IMR-90 (cell line): ENCODE measurements around the gene WNT7A. TPM values are rescaled to one million over a fixed set of nuclear protein-coding genes. Genes with fewer than 3 reads are reported as not detected.

ENCODE experiments used
- ATAC-seq: fragments of 200-7000 bp; cut with Tn5 transposase; 2 replicates; pipeline ENCODE4 v1.9.1; 2020; ENCODE audit warnings: low read depth, mild to moderate bottlenecking, moderate library complexity
- BruUV-seq: library from RNA; stranded (reverse); fragments of 400-500 nt; replicated peaks from 2 replicates; lab custom pipeline; 2021; lab: Mats Ljungman, UMichigan
- CTCF ChIA-PET: fragments of 300-600 bp; formaldehyde crosslinking; extraction: SDS; loops from one replicate; lab custom pipeline; 2021; ENCODE audit warnings: antibody characterized with exemption; lab: Yijun Ruan, JAX
- POLR2A ChIA-PET: fragments of 300-600 bp; sonication (Branson Sonifier 250); formaldehyde crosslinking; loops from one replicate; lab custom pipeline; 2022; ENCODE audit warnings: antibody characterized with exemption; ENCODE audit not compliant: unreplicated experiment; lab: Charles Lee
- DNase-seq: peaks from one replicate; pipeline ENCODE4 v3.0.0; 2013
- H2AFZ ChIP-seq: replicated peaks from 2 replicates; pipeline ENCODE3; 2013; ENCODE audit warnings: low read length, mild to moderate bottlenecking; ENCODE audit not compliant: poor library complexity
- H2AK5ac ChIP-seq: 2 replicates; pipeline ENCODE4 v1.6.1; 2013; ENCODE audit warnings: low read depth, low read length, inconsistent platforms
- H2AK9ac ChIP-seq: replicated peaks from 2 replicates; pipeline ENCODE3; 2013; ENCODE audit warnings: mild to moderate bottlenecking, low read depth, low read length, moderate library complexity; ENCODE audit not compliant: poor library complexity
- H2BK120ac ChIP-seq: 2 replicates; pipeline ENCODE4 v1.6.1; 2013; ENCODE audit warnings: low read depth, low read length, inconsistent platforms
- H2BK15ac ChIP-seq: 3 replicates; pipeline ENCODE4 v1.6.1; 2013; ENCODE audit warnings: low read depth, low read length, inconsistent platforms
- H2BK20ac ChIP-seq: 2 replicates; pipeline ENCODE4 v1.6.1; 2013; ENCODE audit warnings: low read depth, mild to moderate bottlenecking, inconsistent platforms, low read length, moderate library complexity
- H2BK5ac ChIP-seq: 2 replicates; pipeline ENCODE4 v1.6.1; 2013; ENCODE audit warnings: mild to moderate bottlenecking, low read depth, low read length, inconsistent platforms; ENCODE audit not compliant: poor library complexity, severe bottlenecking
- H3K14ac ChIP-seq: replicated peaks from 2 replicates; pipeline ENCODE4 v1.6.1; 2013; ENCODE audit warnings: low read depth, low read length, inconsistent platforms
- H3K18ac ChIP-seq: 2 replicates; pipeline ENCODE4 v1.6.1; 2013; ENCODE audit warnings: low read depth, low read length, control low read depth
- H3K23ac ChIP-seq: 2 replicates; pipeline ENCODE4 v1.6.1; 2013; ENCODE audit warnings: low read depth, low read length, inconsistent platforms
- H3K27ac ChIP-seq: 2 replicates; pipeline ENCODE4 v1.5.1; 2013; ENCODE audit warnings: mild to moderate bottlenecking, control low read depth, low read length; ENCODE audit not compliant: insufficient read depth
- H3K27me3 ChIP-seq: 2 replicates; pipeline ENCODE4 v1.6.1; 2013; ENCODE audit warnings: low read length; ENCODE audit not compliant: control insufficient read depth, insufficient read depth
- H3K36me3 ChIP-seq: 2 replicates; pipeline ENCODE4 v1.6.1; 2013; ENCODE audit warnings: low read length, mixed read lengths; ENCODE audit not compliant: control insufficient read depth, insufficient read depth
- H3K4ac ChIP-seq: 2 replicates; pipeline ENCODE4 v1.6.1; 2013; ENCODE audit warnings: low read depth, low read length, inconsistent platforms
- H3K4me1 ChIP-seq: 2 replicates; pipeline ENCODE4 v1.6.1; 2013; ENCODE audit warnings: low read length, mixed read lengths; ENCODE audit not compliant: control insufficient read depth, insufficient read depth
- H3K4me2 ChIP-seq: 2 replicates; pipeline ENCODE4 v1.6.1; 2013; ENCODE audit warnings: low read depth, mild to moderate bottlenecking, control low read depth, low read length, moderate library complexity
- H3K4me3 ChIP-seq: 2 replicates; pipeline ENCODE4 v1.5.1; 2013; ENCODE audit warnings: low read depth, mild to moderate bottlenecking, control low read depth, low read length, moderate library complexity; ENCODE audit not compliant: insufficient read depth
- H3K56ac ChIP-seq: 2 replicates; pipeline ENCODE4 v1.6.1; 2013; ENCODE audit warnings: low read length, inconsistent platforms; ENCODE audit not compliant: insufficient read depth; ENCODE audit errors: extremely low read depth
- H3K79me1 ChIP-seq, 2 experiments: 2 replicates each; pipeline ENCODE4 v1.6.1; 2013; ENCODE audit warnings: low read length in 2 of 2, inconsistent platforms in 1 of 2, low read depth in 1 of 2
- H3K9ac ChIP-seq: 2 replicates; pipeline ENCODE4 v1.6.1; 2013; ENCODE audit warnings: low read depth, low read length, control low read depth
- H3K9me1 ChIP-seq: 2 replicates; pipeline ENCODE4 v1.6.1; 2013; ENCODE audit warnings: low read length, inconsistent platforms; ENCODE audit not compliant: insufficient read depth
- H3K9me3 ChIP-seq: 2 replicates; pipeline ENCODE4 v1.6.1; 2013; ENCODE audit warnings: low read length; ENCODE audit not compliant: control insufficient read depth, insufficient read depth
- H4K20me1 ChIP-seq: 2 replicates; pipeline ENCODE4 v1.6.1; 2013; ENCODE audit warnings: low read length, inconsistent platforms; ENCODE audit not compliant: insufficient read depth
- H4K5ac ChIP-seq: 2 replicates; pipeline ENCODE4 v1.6.1; 2013; ENCODE audit warnings: mild to moderate bottlenecking, low read depth, low read length, control low read depth
- H4K8ac ChIP-seq, 2 experiments: 2 replicates each; pipeline ENCODE4 v1.6.1; 2013; ENCODE audit warnings: low read depth in 2 of 2, low read length in 2 of 2, control low read depth in 1 of 2, inconsistent platforms in 1 of 2
- H4K91ac ChIP-seq: 2 replicates; pipeline ENCODE4 v1.6.1; 2013; ENCODE audit warnings: low read depth, low read length, inconsistent platforms; ENCODE audit not compliant: insufficient read depth
- CTCF ChIP-seq: conservative IDR thresholded peaks from 2 replicates; pipeline ENCODE4 v1.5.1; 2012; ENCODE audit warnings: mild to moderate bottlenecking, low read depth, low read length, improper control_type of control experiment
- ELK1 ChIP-seq: fragments of 150-350 bp; IDR thresholded peaks from 2 replicates; pipeline ENCODE4 v1.6.1; 2016; ENCODE audit warnings: low read depth, mild to moderate bottlenecking, low read length, moderate library complexity, borderline replicate concordance
- FOS ChIP-seq: fragments of 150-350 bp; IDR thresholded peaks from 2 replicates; pipeline ENCODE4 v1.6.1; 2016; ENCODE audit warnings: low read depth, low read length
- MAFK ChIP-seq: IDR thresholded peaks from 2 replicates; pipeline ENCODE4 v1.6.1; 2012; ENCODE audit warnings: low read depth, low read length, improper control_type of control experiment
- MAZ ChIP-seq: IDR thresholded peaks from 2 replicates; pipeline ENCODE4 v1.6.1; 2012; ENCODE audit warnings: low read depth, mild to moderate bottlenecking, low read length, improper control_type of control experiment, moderate library complexity, borderline replicate concordance
- MXI1 ChIP-seq: IDR thresholded peaks from 2 replicates; pipeline ENCODE4 v1.6.1; 2012; ENCODE audit warnings: low read depth, mild to moderate bottlenecking, low read length, moderate library complexity, borderline replicate concordance
- NFE2L2 ChIP-seq: fragments of 150-350 bp; IDR thresholded peaks from 2 replicates; pipeline ENCODE4 v1.6.1; 2016; ENCODE audit warnings: low read depth, mild to moderate bottlenecking, low read length
- POLR2A ChIP-seq: IDR thresholded peaks from 2 replicates; pipeline ENCODE4 v1.6.1; 2012; ENCODE audit warnings: mild to moderate bottlenecking, low read depth, low read length
- RAD21 ChIP-seq: IDR thresholded peaks from 2 replicates; pipeline ENCODE4 v1.6.1; 2012; ENCODE audit warnings: low read length, improper control_type of control experiment
- RFX5 ChIP-seq: IDR thresholded peaks from 2 replicates; pipeline ENCODE4 v1.8.0; 2012; ENCODE audit warnings: low read depth, mild to moderate bottlenecking, low read length, moderate library complexity
- SMC3 ChIP-seq: fragments of 150-350 bp; IDR thresholded peaks from 2 replicates; pipeline ENCODE4 v1.6.1; 2016; ENCODE audit warnings: low read depth, mild to moderate bottlenecking, antibody characterized with exemption, low read length, moderate library complexity
- WGBS, 2 experiments: methylation state at CpG; one replicate each; pipeline versions ENCODE4 v1.1.5 to v1.1.7; 2013; ENCODE audit warnings: missing lambda C conversion rate in 2 of 2; ENCODE audit not compliant: insufficient read length in 1 of 2; ENCODE audit errors: extremely low coverage in 2 of 2; 5-methylcytosine and 5-hydroxymethylcytosine counted together
- dilution Hi-C: fragments of 300-500 bp; cut with HindIII; formaldehyde crosslinking; loops from one replicate; pipeline ENCODE4 v1.14.3; 2018; ENCODE audit warnings: low sequenced_read_pairs; ENCODE audit not compliant: unreplicated experiment
- in situ Hi-C: fragments of 300-500 bp; cut with MboI; formaldehyde crosslinking; loops from 3 replicates; pipeline ENCODE4 v1.14.3; 2019; ENCODE audit warnings: low sequenced_read_pairs, inconsistent platforms, mixed read lengths
- intact Hi-C: fragments of 100-400 bp; cut with micrococcal nuclease; formaldehyde crosslinking; loops from 2 replicates; pipeline ENCODE4 v1.10.0; 2022
- polyA plus RNA-seq, 3 experiments: library from polyadenylated mRNA; depleted of rRNA; stranded (reverse); fragments of >200 nt; gene quantifications; 2 replicates each; pipeline ENCODE4 v1.2.3, GENCODE V29; 2012; ENCODE audit warnings: low replicate concordance in 1 of 3
- total RNA-seq: library from RNA; depleted of rRNA; stranded (reverse); fragments of >200 nt; gene quantifications from 2 replicates; pipeline ENCODE4 v1.2.3, GENCODE V29; 2012

Gene WNT7A
- total and polyA plus RNA-seq, 2 of the 4 experiments (the other 2 are of a cell fraction): not detected

- TF ChIP-seq SMC3 (no peak), CTCF (no peak), NFE2L2 (no peak), ELK1 (no peak), MAZ (no peak), RAD21 (no peak), RFX5 (no peak), MAFK (no peak), FOS (no peak), POLR2A (no peak), MXI1 (no peak)
- intact Hi-C loops: no loop called here
- Histone ChIP-seq H3K14ac (no peak overlapping the region), H3K9ac (no peak overlapping the region), H3K27ac (no peak overlapping the region), H4K8ac (no peak overlapping the region), H3K27me3 (no peaks in the 10 kb centered on the region), H3K9me3 (peaks cover 9% of the 10 kb centered on the region), H4K5ac (no peak overlapping the region), H2BK15ac (no peak overlapping the region), H3K4me1 (no peaks in the 10 kb centered on the region), H2BK120ac (no peak overlapping the region), H2AK5ac (no peak overlapping the region), H3K18ac (no peak overlapping the region), H3K36me3 (no peaks in the 10 kb centered on the region), H4K91ac (no peak overlapping the region), H3K4ac (no peak overlapping the region), H4K20me1 (no peaks in the 10 kb centered on the region), H2BK20ac (no peak overlapping the region), H3K56ac (no peak overlapping the region), H3K4me2 (no peak overlapping the region), H3K23ac (no peak overlapping the region), H3K9me1 (no peaks in the 10 kb centered on the region), H2BK5ac (no peak overlapping the region), H3K4me3 (no peak overlapping the region), H2AK9ac (peak overlapping the region; percentile 42), H3K79me1 (no peaks in the 10 kb centered on the region), H2AFZ (no peak overlapping the region)
- no TSS peak for BruUV-seq
- ChIA-PET CTCF (no interaction called here), POLR2A (no interaction called here)
- no CpG with 5 or more reads among the region's 6 CpGs for WGBS, 2 experiments
- dilution Hi-C loops: no loop called here
- ATAC-seq (no peak), DNase-seq (no peak)
- in situ Hi-C loops: no loop called here
Measured at GRCh38 chr3:13767030-13767429, 112.8 kb downstream of the WNT7A start.
